K562 (cell line): ENCODE data around the gene S100A8. TPM values are rescaled to one million over a fixed set of nuclear protein-coding genes. Genes with fewer than 3 reads are reported as not detected.
A peak's percentile ranks its signal among the peaks of the same experiment; 100 is the strongest.

Source experiments
- CBFA2T3 ChIP-seq: fragments of 450-650 bp; IDR thresholded peaks from 2 replicates; pipeline ENCODE4 v1.6.1; 2017
- CHD1 ChIP-seq: fragments of 200-600 bp; sonication (generic); IDR thresholded peaks from one replicate; pipeline ENCODE4 v1.6.1; 2012; ENCODE audit warnings: mild to moderate bottlenecking, moderate library complexity, low read length, inconsistent platforms
- DNMT1 ChIP-seq: fragments of 450-650 bp; IDR thresholded peaks from 2 replicates; pipeline ENCODE4 v1.6.1; 2016; ENCODE audit warnings: antibody characterized with exemption, mild to moderate bottlenecking
- HBP1 ChIP-seq: fragments of 450-650 bp; formaldehyde crosslinking; IDR thresholded peaks from 2 replicates; pipeline ENCODE4 v1.4.0; 2022; ENCODE audit warnings: missing genetic modification characterization
- IRF2 ChIP-seq: sonication (generic); formaldehyde crosslinking; IDR thresholded peaks from 2 replicates; pipeline ENCODE4 v1.8.1; 2022; ENCODE audit warnings: mild to moderate bottlenecking, missing genetic modification reagents
- LARP7 ChIP-seq: fragments of 450-650 bp; IDR thresholded peaks from 2 replicates; pipeline ENCODE4 v1.6.1; 2016
- NFATC3 ChIP-seq: fragments of 450-650 bp; IDR thresholded peaks from 2 replicates; pipeline ENCODE4 v1.6.1; 2017; ENCODE audit warnings: mild to moderate bottlenecking
- PHF21A ChIP-seq: fragments of 450-650 bp; IDR thresholded peaks from 2 replicates; pipeline ENCODE4 v1.6.1; 2017; ENCODE audit warnings: low read depth, borderline replicate concordance
- PHF8 ChIP-seq: fragments of 200-600 bp; sonication (generic); IDR thresholded peaks from 2 replicates; pipeline ENCODE4 v1.6.1; 2012; ENCODE audit warnings: mixed run types, mild to moderate bottlenecking, inconsistent platforms, low read length, moderate library complexity, borderline replicate concordance
- RBBP5 ChIP-seq: fragments of 200-600 bp; sonication (generic); IDR thresholded peaks from 2 replicates; pipeline ENCODE4 v1.6.1; 2012; ENCODE audit warnings: borderline replicate concordance, mild to moderate bottlenecking, low read length, control low read depth, inconsistent platforms; ENCODE audit not compliant: insufficient read depth, poor library complexity, severe bottlenecking
- SMARCA4 ChIP-seq: fragments of 450-650 bp; IDR thresholded peaks from 2 replicates; pipeline ENCODE4 v1.6.1; 2016
- THRAP3 ChIP-seq: fragments of 450-650 bp; IDR thresholded peaks from 2 replicates; pipeline ENCODE4 v1.6.1; 2016; ENCODE audit warnings: mild to moderate bottlenecking, inconsistent platforms, borderline replicate concordance
- TSHZ1 ChIP-seq: fragments of 250-450 bp; sonication (Bioruptor Pico); IDR thresholded peaks from 2 replicates; pipeline ENCODE4 v1.4.0; 2020; ENCODE audit warnings: mild to moderate bottlenecking, moderate library complexity
- ZNF174 ChIP-seq: fragments of 250-450 bp; sonication (Bioruptor Pico); IDR thresholded peaks from 2 replicates; pipeline ENCODE4 v1.4.0; 2020; ENCODE audit warnings: mild to moderate bottlenecking
- ZNF282 ChIP-seq: sonication (generic); formaldehyde crosslinking; IDR thresholded peaks from 2 replicates; pipeline ENCODE4 v1.8.1; 2023; ENCODE audit warnings: missing genetic modification reagents
- ZNF57 ChIP-seq: fragments of 450-650 bp; formaldehyde crosslinking; IDR thresholded peaks from 2 replicates; pipeline ENCODE4 v1.4.0; 2020; ENCODE audit warnings: mild to moderate bottlenecking, moderate library complexity
- ZNF668 ChIP-seq: fragments of 250-450 bp; sonication (Bioruptor Pico); IDR thresholded peaks from 2 replicates; pipeline ENCODE4 v1.8.0; 2022; ENCODE audit warnings: mild to moderate bottlenecking, inconsistent platforms
- ZNF830 ChIP-seq: fragments of 250-450 bp; sonication (Bioruptor Pico); IDR thresholded peaks from 2 replicates; pipeline ENCODE4 v1.5.0; 2021; ENCODE audit warnings: mild to moderate bottlenecking
- polyA plus RNA-seq, 8 experiments: library from polyadenylated mRNA; depleted of rRNA in 4 of 8; stranded (reverse) in 5 of 8; unstranded in 3 of 8; fragments of >200 nt; fragmentation: Nextera tagmentation in 2 of 8; fragmentation: Illumina TruSeq in 1 of 8; extraction: Ambion mirVana in 2 of 8; extraction: Trizol in 1 of 8; gene quantifications; 2 replicates each; pipeline versions ENCODE4 v1.2.1 to v1.2.3, GENCODE V29; 2011 to 2014; ENCODE audit warnings: inconsistent platforms in 1 of 8, missing spikeins in 1 of 8
- total RNA-seq, 7 experiments: library from RNA; depleted of rRNA in 6 of 7; stranded (reverse); fragments of >200 nt in 6 of 7; fragmentation: Illumina TruSeq in 2 of 7; extraction: Trizol in 2 of 7; gene quantifications; 2 replicates each; pipeline versions ENCODE4 v1.2.1 to v1.2.3, GENCODE V29; 2011 to 2021; ENCODE audit warnings: low replicate concordance in 1 of 7
- TF ChIP-seq, protein P1 (sequence below), 2 experiments: fragments of 250-450 bp in 1 of 2; fragments of 450-650 bp in 1 of 2; sonication (Bioruptor Pico) in 1 of 2; IDR thresholded peaks; 2 replicates each; pipeline versions ENCODE4 v1.6.1 to v1.8.0; 2016 to 2021; ENCODE audit warnings: mild to moderate bottlenecking in 2 of 2, moderate library complexity in 2 of 2, missing compliant biosample characterization in 1 of 2, missing genetic modification characterization in 1 of 2
- TF ChIP-seq, protein P2 (sequence below): fragments of 150-350 bp; conservative IDR thresholded peaks from 2 replicates; pipeline ENCODE4 v1.6.1; 2014; ENCODE audit warnings: low read length

S100A8 gene
- total and polyA plus RNA-seq, 9 of the 15 experiments (the other 6 are each of a cell fraction or from before 2014, with no cell fraction given), result 0.15 to 0.60 TPM; not detected in 7

DNA sequence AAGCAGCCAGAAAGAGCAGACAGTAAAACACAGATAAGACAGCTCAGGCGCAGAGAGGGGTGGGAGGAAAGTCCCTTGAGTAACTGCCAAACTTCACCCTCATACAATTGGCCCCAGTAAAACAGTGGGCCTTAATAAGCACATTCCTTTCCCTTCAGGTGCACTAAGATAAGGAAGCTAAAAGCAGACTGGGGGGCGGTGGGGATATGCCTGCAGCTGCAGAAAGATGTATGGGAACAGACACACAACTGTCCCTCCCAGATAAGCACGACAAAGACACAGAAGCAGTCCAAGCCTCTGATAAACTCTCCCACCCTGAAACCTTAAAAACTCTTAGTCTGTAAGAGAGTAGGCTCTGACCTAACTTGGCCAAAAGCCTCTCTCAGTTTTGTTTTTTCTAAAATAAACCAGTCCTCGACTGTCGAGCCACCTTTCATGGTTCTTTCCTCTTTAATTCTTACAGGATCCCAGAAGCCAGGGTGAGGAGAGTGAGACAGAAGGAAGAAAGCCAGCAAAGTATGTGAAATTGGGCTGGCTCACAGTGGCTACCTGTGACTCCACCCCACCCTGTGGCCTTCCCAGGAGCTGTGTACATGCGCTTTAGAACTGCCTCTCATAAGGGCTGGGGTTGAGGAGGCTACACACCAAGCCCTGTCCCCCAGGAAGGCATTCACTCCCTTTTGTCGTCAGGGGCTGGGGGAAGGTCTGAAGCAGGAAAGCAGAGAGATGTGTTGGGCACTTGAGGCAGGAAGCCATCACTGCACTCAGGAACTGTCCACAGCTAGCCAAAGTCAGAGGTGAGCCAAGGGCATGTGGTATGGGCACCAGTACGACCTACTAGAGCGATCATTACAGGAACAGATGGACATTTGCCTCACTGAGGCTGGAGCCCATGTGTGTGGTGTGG, 46.8 kb downstream of the S100A8 start (continued):
- no peak for TF ChIP-seq THRAP3
- TF ChIP-seq DNMT1, result 0 out of 2 replicates have a peak, but pooled peaks have one; percentile 54
- TF ChIP-seq ZNF174 (CRISPR knock-in tag), result no peak
- peak; percentile 86; the same call in 1 of the 2 replicates for TF ChIP-seq PHF21A
- TF ChIP-seq HBP1 (CRISPR knock-in tag), result peak; percentile 86
- TF ChIP-seq PHF8, result no peak; the same call in 1 of the 2 replicates
- TF ChIP-seq ZNF282, result no peak
- no peak for TF ChIP-seq LARP7
- TF ChIP-seq TSHZ1, result 0 out of 2 replicates have a peak, but pooled peaks have one; percentile 34
- TF ChIP-seq ZNF57 (CRISPR knock-in tag), result no peak
- peak; percentile 94; the same call in 1 of the 2 replicates for TF ChIP-seq NFATC3
- TF ChIP-seq CBFA2T3, result peak; percentile 100
- no peak for TF ChIP-seq ZNF830 (CRISPR knock-in tag)
- TF ChIP-seq, protein P1, sequence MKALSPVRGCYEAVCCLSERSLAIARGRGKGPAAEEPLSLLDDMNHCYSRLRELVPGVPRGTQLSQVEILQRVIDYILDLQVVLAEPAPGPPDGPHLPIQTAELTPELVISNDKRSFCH (CRISPR knock-in tag; IDR thresholded peaks at IDR 0.05), result no peak
- TF ChIP-seq, protein P1 (tag; IDR thresholded peaks at IDR 0.05), result peak; percentile 94
- TF ChIP-seq IRF2 (CRISPR knock-in tag), result no peak; the same call in 1 of the 2 replicates
- TF ChIP-seq RBBP5, result peak; percentile 69
- peak; percentile 99 for TF ChIP-seq SMARCA4
- no peak for TF ChIP-seq CHD1
- no peak for TF ChIP-seq ZNF668 (CRISPR knock-in tag)
- TF ChIP-seq, protein P2, sequence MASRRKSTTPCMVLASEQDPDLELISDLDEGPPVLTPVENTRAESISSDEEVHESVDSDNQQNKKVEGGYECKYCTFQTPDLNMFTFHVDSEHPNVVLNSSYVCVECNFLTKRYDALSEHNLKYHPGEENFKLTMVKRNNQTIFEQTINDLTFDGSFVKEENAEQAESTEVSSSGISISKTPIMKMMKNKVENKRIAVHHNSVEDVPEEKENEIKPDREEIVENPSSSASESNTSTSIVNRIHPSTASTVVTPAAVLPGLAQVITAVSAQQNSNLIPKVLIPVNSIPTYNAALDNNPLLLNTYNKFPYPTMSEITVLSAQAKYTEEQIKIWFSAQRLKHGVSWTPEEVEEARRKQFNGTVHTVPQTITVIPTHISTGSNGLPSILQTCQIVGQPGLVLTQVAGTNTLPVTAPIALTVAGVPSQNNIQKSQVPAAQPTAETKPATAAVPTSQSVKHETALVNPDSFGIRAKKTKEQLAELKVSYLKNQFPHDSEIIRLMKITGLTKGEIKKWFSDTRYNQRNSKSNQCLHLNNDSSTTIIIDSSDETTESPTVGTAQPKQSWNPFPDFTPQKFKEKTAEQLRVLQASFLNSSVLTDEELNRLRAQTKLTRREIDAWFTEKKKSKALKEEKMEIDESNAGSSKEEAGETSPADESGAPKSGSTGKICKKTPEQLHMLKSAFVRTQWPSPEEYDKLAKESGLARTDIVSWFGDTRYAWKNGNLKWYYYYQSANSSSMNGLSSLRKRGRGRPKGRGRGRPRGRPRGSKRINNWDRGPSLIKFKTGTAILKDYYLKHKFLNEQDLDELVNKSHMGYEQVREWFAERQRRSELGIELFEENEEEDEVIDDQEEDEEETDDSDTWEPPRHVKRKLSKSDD, result 0 out of 2 replicates have a peak, but pooled peaks have one; percentile 28
